H9 (cell line): Measurements from ENCODE around the gene R3HDM2. TPM values are rescaled to one million over a fixed set of nuclear protein-coding genes. Genes with fewer than 3 reads are reported as not detected.

Experiments
- DNase-seq: peaks from one replicate; pipeline ENCODE4 v3.0.0-alpha.2; 2017
- H2AFZ ChIP-seq: one replicate; pipeline ENCODE4 v1.6.1; 2013; ENCODE audit warnings: mild to moderate bottlenecking, low read length, control low read depth, moderate library complexity
- H2AK5ac ChIP-seq: 2 replicates; pipeline ENCODE4 v1.6.1; 2013; ENCODE audit warnings: low read length, control low read depth, mixed read lengths; ENCODE audit not compliant: insufficient read length
- H2BK120ac ChIP-seq: one replicate; pipeline ENCODE4 v1.6.1; 2013; ENCODE audit warnings: low read depth, mild to moderate bottlenecking, low read length, control low read depth, inconsistent platforms; ENCODE audit not compliant: poor library complexity, severe bottlenecking
- H2BK12ac ChIP-seq: 2 replicates; pipeline ENCODE4 v1.6.1; 2013; ENCODE audit warnings: low read length, control low read depth, mixed read lengths, low read depth; ENCODE audit not compliant: insufficient read length
- H2BK15ac ChIP-seq: 2 replicates; pipeline ENCODE4 v1.6.1; 2013; ENCODE audit warnings: low read depth, low read length, control low read depth
- H2BK20ac ChIP-seq: one replicate; pipeline ENCODE4 v1.6.1; 2013; ENCODE audit warnings: low read depth, mild to moderate bottlenecking, low read length, control low read depth, inconsistent platforms; ENCODE audit not compliant: poor library complexity, severe bottlenecking
- H2BK5ac ChIP-seq: 2 replicates; pipeline ENCODE4 v1.6.1; 2013; ENCODE audit warnings: low read length, control low read depth, mixed read lengths; ENCODE audit not compliant: insufficient read length
- H3K14ac ChIP-seq: 2 replicates; pipeline ENCODE4 v1.6.1; 2013; ENCODE audit warnings: low read length, control low read depth; ENCODE audit not compliant: insufficient read depth
- H3K18ac ChIP-seq: 2 replicates; pipeline ENCODE4 v1.6.1; 2013; ENCODE audit warnings: low read depth, mild to moderate bottlenecking, mixed read lengths, low read length, control low read depth; ENCODE audit not compliant: insufficient read length
- H3K23ac ChIP-seq: 2 replicates; pipeline ENCODE4 v1.6.1; 2013; ENCODE audit warnings: low read length, control low read depth, mixed read lengths, low read depth; ENCODE audit not compliant: insufficient read length
- H3K23me2 ChIP-seq: 2 replicates; pipeline ENCODE4 v1.6.1; 2013; ENCODE audit warnings: low read depth, mild to moderate bottlenecking, mixed read lengths, low read length, control low read depth; ENCODE audit not compliant: insufficient read length, poor library complexity, severe bottlenecking
- H3K27ac ChIP-seq: 2 replicates; pipeline ENCODE4 v1.5.1; 2013; ENCODE audit warnings: low read length, control low read depth, mixed read lengths, low read depth; ENCODE audit not compliant: insufficient read length
- H3K27me3 ChIP-seq: 2 replicates; pipeline ENCODE4 v1.6.1; 2013; ENCODE audit warnings: low read length, control low read depth, inconsistent platforms; ENCODE audit not compliant: insufficient read depth
- H3K4ac ChIP-seq: 2 replicates; pipeline ENCODE4 v1.6.1; 2013; ENCODE audit warnings: low read depth, mild to moderate bottlenecking, control low read depth, inconsistent platforms, low read length, moderate library complexity
- H3K4me1 ChIP-seq: 2 replicates; pipeline ENCODE4 v1.6.1; 2013; ENCODE audit warnings: low read length, control low read depth, inconsistent platforms; ENCODE audit not compliant: insufficient read depth
- H3K4me2 ChIP-seq: 2 replicates; pipeline ENCODE4 v1.6.1; 2013; ENCODE audit warnings: low read length, control low read depth, mixed read lengths; ENCODE audit not compliant: insufficient read length, insufficient read depth
- H3K56ac ChIP-seq: 2 replicates; pipeline ENCODE4 v1.6.1; 2013; ENCODE audit warnings: low read depth, mild to moderate bottlenecking, mixed read lengths, low read length, control low read depth; ENCODE audit not compliant: insufficient read length
- H3K79me1 ChIP-seq: 2 replicates; pipeline ENCODE4 v1.6.1; 2013; ENCODE audit warnings: low read depth, mild to moderate bottlenecking, moderate library complexity, low read length, control low read depth, inconsistent platforms; ENCODE audit not compliant: insufficient read depth, poor library complexity, severe bottlenecking
- H3K79me2 ChIP-seq: 2 replicates; pipeline ENCODE4 v1.6.1; 2013; ENCODE audit warnings: low read length, control low read depth, inconsistent platforms; ENCODE audit not compliant: insufficient read depth
- H3K9ac ChIP-seq: 2 replicates; pipeline ENCODE4 v1.6.1; 2013; ENCODE audit warnings: low read length, control low read depth, mixed read lengths; ENCODE audit not compliant: insufficient read length; ENCODE audit errors: extremely low read depth
- H3K9me3 ChIP-seq: one replicate; pipeline ENCODE4 v1.6.1; 2013; ENCODE audit warnings: low read depth, low read length, inconsistent platforms; ENCODE audit not compliant: control insufficient read depth
- H3T11ph ChIP-seq: one replicate; pipeline ENCODE4 v1.6.1; 2013; ENCODE audit warnings: mild to moderate bottlenecking, low read length, control low read depth, inconsistent platforms
- H4K20me1 ChIP-seq: one replicate; pipeline ENCODE4 v1.6.1; 2013; ENCODE audit not compliant: control insufficient read depth, insufficient read length, insufficient read depth
- H4K5ac ChIP-seq: 2 replicates; pipeline ENCODE4 v1.6.1; 2013; ENCODE audit warnings: low read depth, mild to moderate bottlenecking, mixed read lengths, low read length, control low read depth; ENCODE audit not compliant: insufficient read length
- H4K8ac ChIP-seq: replicated peaks from 2 replicates; pipeline ENCODE4 v1.6.1; 2013; ENCODE audit warnings: low read length, control low read depth, mixed read lengths, low read depth; ENCODE audit not compliant: insufficient read length
- H4K91ac ChIP-seq: 2 replicates; pipeline ENCODE4 v1.6.1; 2013; ENCODE audit warnings: low read depth, mild to moderate bottlenecking, moderate library complexity, mixed read lengths, low read length, control low read depth; ENCODE audit not compliant: insufficient read length
- H3K27ac Mint-ChIP-seq, 3 experiments: 2 replicates in 2 of 3; 3 replicates in 1 of 3; pipeline ENCODE4 v1.8.0; 2020 to 2021; ENCODE audit warnings: mixed read lengths in 3 of 3, mild to moderate bottlenecking in 1 of 3, moderate library complexity in 1 of 3
- H3K27me3 Mint-ChIP-seq: 2 replicates; pipeline ENCODE4 v1.8.0; 2021; ENCODE audit warnings: low read depth, mild to moderate bottlenecking, moderate library complexity, mixed read lengths
- H3K36me3 Mint-ChIP-seq, 3 experiments: 2 replicates in 2 of 3; 3 replicates in 1 of 3; pipeline ENCODE4 v1.8.0; 2020 to 2021; ENCODE audit warnings: low read depth in 3 of 3, mixed read lengths in 3 of 3; ENCODE audit not compliant: insufficient read depth in 1 of 3
- H3K4me1 Mint-ChIP-seq, 2 experiments: 2 replicates each; pipeline ENCODE4 v1.8.0; 2020; ENCODE audit warnings: mixed read lengths in 2 of 2
- H3K4me3 Mint-ChIP-seq, 2 experiments: 2 replicates in 1 of 2; 3 replicates in 1 of 2; pipeline ENCODE4 v1.8.0; 2020 to 2021; ENCODE audit warnings: mild to moderate bottlenecking in 2 of 2, mixed read lengths in 2 of 2, moderate library complexity in 1 of 2
- H3K9me3 Mint-ChIP-seq, 2 experiments: 2 replicates in 1 of 2; 3 replicates in 1 of 2; pipeline ENCODE4 v1.8.0; 2020; ENCODE audit warnings: mild to moderate bottlenecking in 2 of 2, mixed read lengths in 2 of 2, moderate library complexity in 1 of 2
- CTCF ChIP-seq: fragments of 200-600 bp; sonication (generic); conservative IDR thresholded peaks from 3 replicates; pipeline ENCODE4 v1.8.0; 2021; ENCODE audit warnings: antibody characterized with exemption, mild to moderate bottlenecking
- WGBS: extraction: QIAGEN DNeasy Blood & Tissue Kit; methylation state at CpG from one replicate; pipeline ENCODE4 v1.1.7; 2013; ENCODE audit warnings: missing lambda C conversion rate, low lambda C conversion rate, mixed read lengths; ENCODE audit not compliant: insufficient read length; ENCODE audit errors: extremely low coverage; 5-methylcytosine and 5-hydroxymethylcytosine counted together
- total RNA-seq: library from RNA; stranded (reverse); gene quantifications from 2 replicates; pipeline ENCODE4 v1.2.1, GENCODE V29; 2021

R3HDM2 gene
- total RNA-seq, 1 experiment from 2014 or later: 43.9 TPM

- no peaks in the 10 kb centered on the region for H3K9me3 Mint-ChIP-seq
- Histone ChIP-seq H3K79me1 (no peaks in the 10 kb centered on the region), H3K56ac (no peak overlapping the region), H3K18ac (no peak overlapping the region), H3K79me2 (no peaks in the 10 kb centered on the region), H3K27ac (no peak overlapping the region), H4K91ac (no peak overlapping the region), H3K14ac (no peak overlapping the region), H3K4ac (no peak overlapping the region), H4K20me1 (no peaks in the 10 kb centered on the region), H2BK5ac (no peak overlapping the region), H3K9me3 (no peaks in the 10 kb centered on the region), H4K8ac (no peak overlapping the region), H2AFZ (no peak overlapping the region), H3K4me1 (no peaks in the 10 kb centered on the region; the same call in 1 of the 2 replicates), H3K9ac (no peak overlapping the region), H2BK120ac (no peak overlapping the region), H3K4me2 (no peak overlapping the region), H4K5ac (no peak overlapping the region), H3T11ph (no peak overlapping the region), H2BK15ac (no peak overlapping the region), H3K23me2 (no peaks in the 10 kb centered on the region), H2AK5ac (no peak overlapping the region), H3K23ac (no peak overlapping the region), H2BK12ac (no peak overlapping the region), H3K27me3 (no peaks in the 10 kb centered on the region), H2BK20ac (no peak overlapping the region)
- DNase-seq: no peak
- H3K4me1 Mint-ChIP-seq: peaks cover 5 to 7% of the 10 kb centered on the region in 2 experiments; a peak in 3 of 4 replicates
- no peaks in the 10 kb centered on the region for H3K27me3 Mint-ChIP-seq
- peak overlapping the region in 2 of 3 experiments; percentile 80 to 89; a peak in 2 of 7 replicates for H3K27ac Mint-ChIP-seq
- TF ChIP-seq CTCF: no peak
- no peak overlapping the region for H3K4me3 Mint-ChIP-seq
- WGBS: no CpG with 5 or more reads among the region's 11 CpGs
- no peaks in the 10 kb centered on the region for H3K36me3 Mint-ChIP-seq
Measured at GRCh38 chr12:57319678-57320469, 111.0 kb downstream of the R3HDM2 start.
